Heart left ventricle (tissue), 13 donors: ENCODE measurements around the gene FGF10.

ENCODE experiments used
- CTCF ChIP-seq, 12 donors: fragments of 200-600 bp; sonication (generic) in 4 of 12; IDR thresholded peaks; one replicate each; pipeline versions ENCODE4 v1.5.0 to v1.8.0; 2018 to 2022; ENCODE audit warnings: antibody characterized with exemption in 12 of 12, mild to moderate bottlenecking in 5 of 12
- POLR2A ChIP-seq, 2 donors: fragments of 450-650 bp; IDR thresholded peaks; one replicate each; pipeline ENCODE4 v1.6.1; 2017; ENCODE audit warnings: antibody characterized with exemption in 2 of 2, mild to moderate bottlenecking in 2 of 2, moderate library complexity in 2 of 2
- donor health status: ischemic (EF 13 %, LVEDD 7.1; RV severe dilation, severe dysfunction).
- donor health status: DM: no; HTN: yes; CAD: no.
- donor health status: DM: no; HTN: no; CAD: no.
- donor health status: ischemic (EF 25% LVEDD 6.9; RV normal size, moderate dysfunction).
- donor health status: ischemic (EF 25% LVEDD 5.7; RV mildly dilated, moderate dysfunction).
- donor health status: ischemic (EF 35%, LVEDD 5.7; RV mildly dilated, moderate dysfunction).
- donor health status: nonischemic (EF 11% LVEDD 7.7; RV severe dilation, severe dysfunction).
- donor health status: DM: yes; HTN: yes; CAD: no.
- donor health status: PGD.
- donor health status: ischemic (EF 29% LVEDD 5.4; RV normal size, mild dysfunction).
- donor health status: nonischemic (EF 23%, LVEDD 6.1; RV moderate dilation, normal function).

DNA sequence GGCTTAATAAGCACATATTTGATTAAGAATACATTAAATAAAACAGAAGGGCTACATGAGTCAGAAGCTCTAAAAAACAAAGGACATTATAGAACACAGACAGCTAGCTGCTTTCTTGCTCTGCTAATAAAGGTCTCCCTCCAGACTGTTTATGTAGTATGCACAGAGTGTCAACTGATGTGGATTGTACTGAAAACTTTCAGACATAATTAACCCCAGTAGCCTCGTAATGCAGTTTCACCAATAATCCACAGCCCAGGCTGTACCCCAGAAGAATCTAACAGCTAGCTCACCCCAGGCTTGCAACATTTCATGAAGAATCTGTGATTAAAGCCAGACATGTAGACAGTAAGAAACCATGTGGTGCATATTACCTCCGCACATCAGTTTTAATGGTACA, 30.8 kb downstream of the FGF10 start:
- TF ChIP-seq CTCF (IDR thresholded peaks at IDR 0.05), result no peak
- no peak for TF ChIP-seq POLR2A (IDR thresholded peaks at IDR 0.05)
